Measurements from ENCODE around the gene TFCP2L1.
A peak's percentile ranks its signal among the peaks of the same experiment; 100 is the strongest.

The TFCP2L1 gene

DNA sequence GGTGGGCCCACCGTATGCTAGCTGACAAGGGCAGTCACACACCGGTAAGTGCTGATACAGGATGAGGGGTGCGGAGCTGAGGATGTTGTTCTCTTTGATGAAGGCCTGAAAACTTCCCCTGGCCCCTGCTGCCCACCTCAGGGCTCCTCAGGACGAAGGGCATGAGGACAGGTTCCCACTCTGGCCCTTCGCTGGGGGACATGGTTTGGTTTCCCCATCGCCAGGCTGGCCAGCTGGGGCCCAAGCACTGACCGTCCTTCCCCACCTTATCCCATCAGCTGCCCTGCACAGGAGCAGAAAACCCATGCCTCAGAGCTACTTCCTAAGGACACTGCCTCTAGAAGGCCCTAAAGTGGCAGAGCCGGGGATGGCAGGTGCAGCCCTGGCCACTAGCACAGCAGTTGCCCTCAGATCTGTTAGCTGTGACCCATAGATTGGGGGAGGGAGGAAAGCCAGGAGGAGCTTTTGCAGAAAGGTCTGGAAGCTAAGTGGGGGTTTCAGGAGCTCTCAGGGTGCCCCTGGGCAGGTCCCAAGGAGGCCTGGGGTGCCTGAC lies 66.5 kb downstream of the TFCP2L1 start:
- no peak for DNase-seq

DNA sequence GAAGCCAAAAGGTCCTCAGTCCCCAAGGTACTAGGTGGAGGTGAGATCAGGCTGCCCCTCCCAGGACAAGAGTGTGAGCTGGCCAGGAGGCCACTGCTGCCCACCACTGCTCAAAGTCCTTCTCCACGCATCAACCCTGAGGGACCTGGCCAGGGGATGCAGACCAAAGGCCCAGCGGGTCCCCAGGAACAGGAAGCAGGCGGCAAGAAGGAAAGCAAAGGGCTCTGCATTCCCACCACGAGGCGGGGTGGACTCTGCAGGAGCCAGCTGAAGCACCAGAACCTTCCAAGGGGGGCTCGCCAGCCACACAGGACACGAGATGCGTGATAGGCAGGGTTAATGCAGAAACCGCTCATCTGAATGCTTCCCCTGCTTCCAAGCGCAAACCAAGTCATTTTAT lies 67.4 kb downstream of the TFCP2L1 start:
- DNase-seq, result no peak

DNA sequence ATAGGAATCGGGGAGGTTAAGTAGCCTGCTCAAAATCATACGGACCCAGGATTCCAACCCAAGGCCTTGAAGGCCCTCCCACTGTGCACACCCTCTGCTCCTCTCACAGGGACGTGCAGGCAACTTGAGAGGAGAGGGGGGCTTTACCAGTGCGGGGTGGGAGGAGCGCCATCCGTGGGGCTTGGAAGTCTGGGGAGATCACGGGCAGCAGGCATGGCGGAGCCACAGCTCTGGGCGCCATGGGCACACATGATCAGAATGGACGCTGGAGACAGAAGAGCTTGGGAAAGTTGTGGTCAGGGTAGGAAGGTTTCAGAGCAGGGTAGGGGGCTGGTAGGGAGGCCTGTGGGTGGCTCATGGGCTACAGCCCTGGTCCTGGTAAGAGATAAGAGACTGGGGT lies 70.7 kb downstream of the TFCP2L1 start:
- DNase-seq, result no peak

DNA sequence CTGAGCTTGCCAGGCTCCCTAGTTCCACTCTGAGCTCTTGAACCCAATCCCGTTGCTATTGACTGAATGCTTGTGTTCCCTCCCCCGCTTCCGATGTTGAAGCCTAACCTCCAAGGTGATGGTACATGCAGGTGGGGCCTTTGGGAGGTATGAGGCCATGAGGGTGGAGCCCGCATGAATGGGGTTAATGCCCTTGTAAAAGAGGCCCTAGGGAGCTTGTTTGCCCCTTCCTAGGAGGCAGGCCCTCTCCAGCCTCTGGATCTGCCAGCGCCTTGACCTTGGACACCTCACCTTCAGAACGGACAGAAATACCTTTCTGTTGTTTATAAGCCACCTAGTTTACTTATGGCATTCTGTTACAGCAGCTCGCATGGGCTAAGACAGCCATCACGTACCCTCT lies 71.6 kb downstream of the TFCP2L1 start:
- DNase-seq, result no peak

DNA sequence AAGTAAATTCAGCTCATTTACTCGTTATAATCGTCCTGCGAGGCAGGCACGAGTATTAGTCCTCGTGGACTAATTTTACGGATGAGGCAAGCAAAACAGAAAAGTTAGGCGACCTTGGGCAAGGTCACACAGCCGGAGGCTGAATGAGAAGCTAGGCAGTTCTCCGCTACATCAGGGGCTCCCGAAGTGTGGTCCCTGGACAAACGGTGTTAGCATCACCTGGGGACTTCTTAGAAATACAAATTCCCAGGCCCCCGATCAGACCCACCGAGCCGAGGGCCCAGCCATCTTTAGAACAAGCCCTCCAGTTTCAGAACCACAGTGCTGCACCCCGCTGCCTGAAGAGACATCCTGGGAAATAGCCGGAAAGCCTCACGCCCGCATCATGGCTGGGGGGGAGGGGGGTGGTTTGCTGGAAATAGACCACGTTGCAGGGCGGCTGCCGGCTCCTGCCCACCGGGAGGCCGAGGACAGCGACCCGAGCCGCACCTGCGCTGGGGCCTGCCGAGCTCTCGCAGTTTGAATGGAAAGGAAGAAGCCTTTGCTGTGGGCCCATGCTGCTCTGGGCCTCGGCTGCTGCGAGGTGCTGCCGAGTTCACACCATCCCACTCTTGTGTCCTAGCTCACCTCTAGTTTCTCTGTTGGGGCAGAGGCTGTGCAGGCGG lies 72.2 kb downstream of the TFCP2L1 start:
- DNase-seq, result no peak

DNA sequence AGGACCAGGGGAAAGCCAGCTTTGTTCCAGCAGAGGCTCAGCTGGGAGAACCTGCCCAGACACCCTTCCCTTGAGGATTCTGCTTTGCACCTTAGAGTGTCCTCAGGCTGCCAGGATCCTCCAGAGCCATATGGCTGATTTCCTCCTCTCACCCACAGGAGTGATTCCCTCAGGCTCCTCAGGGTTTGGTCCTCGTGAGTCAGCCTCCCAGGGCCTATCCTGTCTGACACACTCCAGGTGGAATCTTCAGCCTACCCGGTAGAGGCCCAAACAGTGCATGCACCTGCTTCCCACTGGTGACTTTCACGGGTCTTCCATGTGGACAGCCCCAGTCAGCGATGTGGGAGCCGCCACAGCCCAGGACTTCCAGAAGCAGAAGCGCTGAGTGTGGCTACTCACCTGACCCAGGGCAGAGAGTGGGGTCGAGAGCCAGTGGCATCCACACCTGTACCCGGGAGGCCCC lies 73.3 kb downstream of the TFCP2L1 start:
- no peak for DNase-seq

DNA sequence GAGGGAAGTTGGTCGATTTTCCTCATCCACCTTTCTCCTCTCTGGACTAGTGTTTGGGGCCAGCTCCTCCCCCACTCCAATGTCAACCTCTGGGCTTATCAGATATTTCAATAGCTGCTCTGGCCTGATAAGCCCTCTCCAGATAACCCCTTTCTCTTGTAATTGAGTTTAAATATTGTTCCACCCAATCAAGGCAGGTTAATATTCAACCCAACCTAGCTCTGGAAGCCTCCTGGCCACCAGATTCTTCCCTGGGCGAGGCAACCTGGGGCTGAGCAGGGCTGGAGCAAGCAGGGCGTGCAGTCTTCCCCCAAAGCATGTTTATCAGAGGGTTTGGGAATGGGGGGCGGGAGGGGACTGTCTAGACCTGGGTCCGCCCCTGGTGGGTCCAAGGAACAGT lies 73.8 kb downstream of the TFCP2L1 start:
- no peak for DNase-seq

DNA sequence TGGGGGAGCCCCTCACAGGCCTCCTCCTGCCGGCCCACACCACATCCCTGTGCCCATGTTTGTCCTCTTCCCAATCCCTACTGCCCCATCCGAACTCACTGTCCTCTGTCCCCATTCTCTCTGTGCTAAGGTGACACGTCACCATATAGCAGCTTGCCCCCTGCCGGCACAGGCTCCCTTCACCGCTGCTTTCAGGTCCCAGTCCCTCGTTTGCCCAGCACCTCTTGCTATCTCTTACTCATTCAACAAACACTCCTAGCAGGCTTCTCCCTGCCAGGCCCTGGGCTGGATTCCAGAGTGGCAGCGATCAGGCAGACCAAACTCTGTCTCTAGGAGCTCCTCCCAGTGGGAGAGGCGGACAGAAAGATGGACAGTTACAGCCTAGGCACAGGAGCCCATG lies 74.3 kb downstream of the TFCP2L1 start:
- no peak for DNase-seq

DNA sequence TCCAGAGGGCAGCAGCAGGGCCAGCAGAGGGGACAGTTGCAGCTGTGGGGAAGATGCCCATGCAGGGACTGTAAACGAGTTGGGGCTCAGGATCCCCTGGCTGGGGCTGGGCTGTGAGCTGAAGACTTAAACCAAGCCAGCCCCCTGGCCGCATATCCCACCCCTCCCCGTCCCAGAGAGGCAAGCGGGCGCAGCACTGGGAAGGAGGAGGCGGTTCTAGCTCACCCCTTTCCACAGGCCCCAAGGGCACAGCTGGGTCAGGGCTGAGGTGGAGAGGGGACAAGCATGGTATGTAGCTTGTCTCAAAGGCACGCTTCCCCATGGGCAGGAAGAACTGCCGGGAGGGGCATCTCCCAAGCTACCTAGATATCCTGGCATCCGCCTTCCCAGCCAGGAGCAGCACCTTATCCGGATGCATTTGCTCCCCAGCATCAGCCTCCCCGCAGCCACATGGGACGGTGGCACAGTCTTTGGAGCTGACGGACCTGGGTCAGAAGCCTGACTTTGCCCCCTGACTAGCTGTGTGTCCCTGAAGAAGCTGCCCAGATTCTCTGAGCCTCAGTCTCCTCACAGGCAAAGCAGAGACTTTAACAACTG lies 75.9 kb downstream of the TFCP2L1 start:
- DNase-seq, result no peak

DNA sequence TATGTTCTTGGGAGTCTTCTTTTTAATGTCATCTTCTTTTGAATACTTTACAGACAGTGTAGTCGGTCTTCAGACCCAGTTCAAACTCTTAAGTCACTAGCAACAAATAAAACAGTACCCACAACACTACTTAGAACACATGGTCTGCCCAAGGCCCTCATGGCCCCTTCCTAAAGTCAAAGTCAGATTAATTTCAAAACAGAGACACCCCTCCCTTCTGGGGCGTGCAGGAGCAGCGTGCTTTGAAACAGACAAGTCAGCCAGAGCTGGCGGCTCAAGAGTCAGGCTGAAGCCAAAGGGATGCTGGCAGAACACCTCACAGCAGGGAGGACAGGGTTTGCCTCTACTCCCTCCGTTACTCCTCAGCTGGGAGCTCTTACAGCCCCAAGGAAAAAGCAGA lies 77.5 kb downstream of the TFCP2L1 start:
- DNase-seq, result no peak

DNA sequence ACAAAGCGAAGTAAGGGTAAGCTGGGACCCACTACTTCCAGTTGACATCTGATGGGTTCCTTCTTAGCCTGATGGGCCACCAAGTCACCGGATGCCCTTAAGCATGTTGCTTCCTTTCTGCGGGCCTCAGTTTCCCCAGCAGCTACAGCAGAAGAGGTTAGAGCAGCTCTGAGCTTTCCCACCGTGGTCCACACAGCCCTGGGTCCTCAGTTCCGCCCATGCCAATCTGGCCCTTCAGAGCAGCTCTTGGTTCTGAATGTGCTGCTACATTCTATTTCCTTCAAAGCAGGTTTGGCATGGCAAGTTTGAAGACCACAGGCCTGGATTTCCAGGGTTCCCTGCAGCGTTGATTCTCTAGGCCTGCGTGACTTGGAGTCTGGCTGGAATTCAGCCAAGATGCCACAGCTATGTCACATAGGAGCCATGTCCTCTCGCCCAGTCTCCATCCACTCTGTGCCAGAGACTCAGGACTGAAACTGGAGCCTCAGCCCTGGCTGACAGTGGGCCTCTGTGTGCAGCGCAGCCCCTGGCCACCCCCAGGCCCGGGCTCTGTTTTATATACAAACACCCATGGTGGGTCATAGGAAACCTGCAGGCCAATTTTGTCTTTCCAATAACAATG lies 79.6 kb downstream of the TFCP2L1 start:
- DNase-seq, result no peak

DNA sequence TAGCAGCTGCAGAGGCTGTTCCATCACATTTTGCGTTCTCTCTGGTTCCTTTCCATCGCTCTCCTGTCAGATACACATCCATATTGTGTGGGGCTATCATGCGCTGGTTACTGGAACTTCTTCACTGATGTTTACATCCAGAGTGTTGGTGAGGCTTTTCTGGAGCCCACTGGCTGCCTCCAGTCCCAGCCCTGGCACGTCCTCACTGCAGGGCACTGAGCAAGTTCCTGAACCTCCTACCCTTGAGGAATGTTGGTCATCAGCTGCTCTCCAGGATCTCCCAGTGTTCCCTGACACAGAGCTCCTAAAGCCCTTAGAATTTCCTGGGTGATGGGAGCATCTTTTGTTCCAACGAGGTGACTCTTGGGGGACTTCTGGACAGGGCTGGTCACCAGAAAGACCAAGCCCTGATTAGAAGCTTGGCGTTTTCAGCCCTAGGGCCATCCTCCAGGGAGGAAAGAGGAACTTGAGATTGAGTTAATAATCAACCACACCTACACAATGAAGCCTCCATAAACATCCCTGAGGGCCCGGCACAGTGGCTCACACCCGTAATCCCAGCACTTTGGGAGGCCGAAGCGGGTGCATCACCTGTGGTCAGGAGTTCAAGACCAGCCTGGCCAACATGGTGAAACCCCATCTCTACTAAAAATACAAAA lies 81.3 kb downstream of the TFCP2L1 start:
- DNase-seq, result no peak

DNA sequence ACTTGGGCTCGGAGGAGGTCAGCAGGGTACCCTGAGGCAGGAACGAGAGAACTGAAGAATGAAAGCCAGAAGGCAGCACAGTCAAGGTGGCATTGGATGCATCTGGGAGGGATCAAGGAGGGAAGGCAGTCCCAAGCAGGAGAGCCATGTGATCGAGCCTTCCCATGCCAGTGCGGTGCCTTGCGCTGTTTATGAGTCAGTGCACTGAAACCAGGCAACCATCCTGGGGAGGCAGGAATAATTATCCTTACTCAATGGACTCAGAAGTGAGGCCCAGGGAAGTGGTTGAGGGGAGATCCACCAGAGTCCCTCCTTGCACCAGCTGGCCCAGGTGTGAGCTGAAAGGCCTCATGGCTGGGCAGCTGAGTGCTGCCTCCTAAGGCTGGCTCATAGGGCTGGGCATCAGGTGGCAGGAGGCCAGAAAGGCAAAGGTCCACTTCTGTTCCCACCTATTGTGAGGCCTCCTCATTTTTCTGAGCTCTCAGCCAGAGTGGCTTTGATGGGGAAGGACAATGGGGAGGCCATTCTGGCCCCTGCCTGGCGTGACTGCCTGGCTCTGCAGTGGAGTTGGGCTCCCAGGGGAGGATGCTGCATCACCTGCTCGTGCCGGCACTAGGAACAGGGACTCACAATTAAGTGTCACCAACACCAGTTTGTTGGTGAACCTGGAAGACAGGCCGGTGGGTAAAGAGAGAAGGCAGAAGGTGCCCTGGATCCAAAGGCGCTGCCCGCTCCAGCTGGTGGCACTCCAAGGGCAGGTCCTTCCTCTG lies 82.3 kb downstream of the TFCP2L1 start:
- DNase-seq, result no peak

DNA sequence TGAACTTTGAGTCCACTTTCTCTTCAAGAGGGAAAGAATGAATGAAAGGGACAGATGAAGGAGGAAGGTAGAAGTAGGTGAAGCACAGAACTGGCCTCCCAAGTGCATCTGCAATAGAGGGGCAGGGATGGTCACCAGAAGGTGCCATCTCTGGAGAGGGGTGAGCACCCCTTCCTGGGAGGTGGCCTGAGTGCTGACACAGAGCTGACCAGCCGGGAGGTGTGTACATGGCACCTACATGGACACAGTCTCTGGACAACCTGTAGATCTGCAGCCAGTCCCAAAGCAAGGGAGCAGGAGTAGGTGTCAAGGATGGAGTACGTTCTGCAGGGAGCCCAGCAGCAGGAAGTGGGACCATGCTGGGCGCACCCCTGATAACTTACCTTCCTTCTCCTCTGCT lies 83.2 kb downstream of the TFCP2L1 start:
- DNase-seq, result no peak

DNA sequence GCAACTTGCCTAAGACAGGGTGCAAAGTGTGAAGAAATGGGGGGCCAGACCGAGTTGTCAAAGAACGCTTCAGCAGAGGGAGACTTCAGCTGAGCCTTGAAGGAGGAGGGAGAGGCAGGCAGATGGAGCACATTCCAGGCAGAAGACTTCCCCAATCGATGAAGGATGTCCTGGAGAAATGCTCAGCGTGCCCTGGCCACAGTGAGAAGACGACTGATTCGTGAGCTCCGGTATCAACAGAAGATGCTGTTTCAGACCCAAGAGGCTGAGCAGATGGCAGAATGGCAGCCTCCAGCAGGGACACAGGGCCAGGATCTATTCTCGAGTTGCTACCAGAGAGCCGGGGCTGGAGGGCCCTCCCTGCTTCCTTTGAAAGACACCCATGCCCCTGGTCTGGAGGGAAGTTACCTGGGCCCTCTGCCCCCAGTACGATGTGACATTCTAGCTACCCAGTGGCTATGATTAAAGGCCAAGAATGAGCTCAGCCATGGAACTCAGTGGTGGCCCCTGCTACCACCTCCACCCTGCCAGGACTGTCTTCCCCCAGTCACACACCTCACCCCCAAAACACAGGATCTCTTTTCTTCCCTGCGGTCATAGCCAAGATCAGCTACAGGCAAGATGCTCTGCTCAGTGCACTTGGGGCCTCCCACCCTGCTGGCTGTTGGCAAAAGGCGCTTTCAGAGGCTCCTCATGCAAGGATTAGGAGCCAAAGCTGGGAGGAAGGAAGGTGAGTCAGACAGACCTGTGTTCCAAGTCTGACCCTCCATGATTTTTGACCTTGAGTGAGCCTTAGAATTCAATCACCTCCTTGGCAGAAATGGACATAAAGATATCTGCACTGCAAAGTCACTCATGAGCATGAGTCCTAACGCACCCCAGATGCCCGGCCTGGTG lies 84.3 kb downstream of the TFCP2L1 start:
- DNase-seq, result no peak

DNA sequence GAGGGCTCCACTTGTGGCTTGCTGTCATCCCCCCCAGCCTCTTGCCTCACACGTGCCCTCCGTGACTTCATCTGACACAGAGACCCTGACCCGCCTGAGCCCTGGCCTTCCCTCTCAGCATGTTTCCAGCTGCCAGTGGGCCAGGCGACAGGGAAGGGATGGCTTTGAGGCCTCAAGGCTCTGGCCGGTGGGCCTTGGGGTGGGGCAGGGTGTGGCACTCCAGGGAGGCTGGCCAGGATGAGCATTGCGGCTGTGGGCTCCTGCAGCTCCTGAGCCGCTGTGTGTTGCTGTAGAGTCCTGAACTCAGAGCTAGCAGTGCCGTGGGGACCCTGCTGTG lies 85.0 kb downstream of the TFCP2L1 start:
- DNase-seq, result no peak

DNA sequence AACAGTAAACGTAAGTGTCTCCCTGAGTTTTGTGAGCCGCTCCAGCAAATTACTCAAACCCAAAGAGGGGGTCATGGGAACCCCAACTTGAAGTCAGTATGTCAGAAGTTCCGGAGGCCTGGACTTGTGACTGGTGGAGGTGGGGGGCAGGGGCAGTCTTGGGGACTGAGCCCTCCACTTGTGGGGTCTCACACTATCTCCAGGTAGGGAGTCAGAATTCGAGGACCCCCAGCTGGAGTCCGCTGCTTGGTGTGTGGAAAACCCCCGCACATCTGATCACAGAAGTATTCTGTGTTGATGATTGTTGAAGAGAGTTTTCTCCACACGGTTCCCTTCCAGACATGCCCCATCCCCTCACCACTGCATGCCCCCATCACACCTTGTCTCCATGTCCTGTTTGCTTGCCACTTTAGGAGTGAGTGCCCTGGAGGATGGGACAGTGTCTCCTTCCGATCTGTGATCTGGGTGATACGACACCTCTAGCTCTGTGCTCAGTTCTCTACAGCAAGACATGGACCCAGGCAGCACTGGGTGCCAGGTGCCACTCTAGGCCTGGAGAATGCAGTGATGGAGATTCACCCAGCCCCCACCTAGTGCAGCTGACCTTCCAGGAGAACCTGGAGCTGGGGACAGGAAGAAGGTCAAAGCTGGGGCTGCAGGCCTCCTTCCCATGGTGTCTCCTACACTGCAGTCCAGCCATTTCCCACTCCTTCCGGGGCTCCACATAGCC lies 85.6 kb downstream of the TFCP2L1 start:
- no peak for DNase-seq

DNA sequence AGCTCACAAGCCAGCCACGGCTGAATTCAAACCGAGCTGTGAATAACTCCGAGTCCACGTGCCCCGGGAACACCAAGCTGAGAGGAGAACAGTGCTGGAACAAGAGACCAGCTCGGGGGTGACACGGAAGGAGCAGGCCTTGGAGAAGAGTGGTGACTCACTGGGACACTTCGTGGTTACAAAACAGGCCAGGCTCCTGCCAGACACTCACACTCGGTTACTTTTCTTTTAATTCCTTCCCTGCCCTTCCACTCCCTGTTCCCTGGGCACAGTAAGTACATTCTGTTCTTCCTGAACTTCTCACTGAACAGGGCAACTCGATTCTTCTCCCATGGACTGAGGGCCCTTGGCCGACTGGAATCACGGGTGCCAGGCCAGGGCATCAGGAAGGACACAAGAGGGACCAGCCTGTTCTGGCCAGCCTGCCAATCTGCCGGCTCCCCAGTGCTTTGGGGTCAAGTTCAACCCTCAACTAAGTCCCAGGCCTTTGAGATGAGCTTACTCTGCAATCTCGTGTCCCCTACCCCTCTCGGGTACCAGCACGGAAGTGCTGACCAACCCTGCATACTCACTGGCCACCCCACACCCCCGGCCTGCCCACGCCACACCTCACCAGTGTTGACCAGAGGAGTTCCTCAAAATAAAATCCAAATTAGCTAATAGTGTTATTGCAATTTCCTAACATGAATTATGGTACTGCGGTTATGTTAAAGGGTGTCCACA lies 87.5 kb downstream of the TFCP2L1 start:
- DNase-seq, result peak; percentile 12

DNA sequence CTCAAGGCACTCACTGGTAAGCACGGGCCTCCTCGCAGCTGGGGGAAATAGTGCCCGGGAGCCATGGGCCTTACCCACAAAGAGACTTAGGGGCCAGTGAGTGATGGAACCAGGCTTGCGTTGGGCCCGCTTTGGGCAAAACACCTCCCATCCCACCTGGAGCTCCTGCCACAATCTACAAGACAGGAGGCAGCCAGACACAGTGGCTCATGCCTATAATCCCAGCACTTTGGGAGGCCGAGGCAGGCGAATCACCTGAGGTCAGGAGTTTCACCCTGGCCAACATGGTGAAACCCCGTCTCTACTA lies 88.2 kb downstream of the TFCP2L1 start:
- no peak for DNase-seq

DNA sequence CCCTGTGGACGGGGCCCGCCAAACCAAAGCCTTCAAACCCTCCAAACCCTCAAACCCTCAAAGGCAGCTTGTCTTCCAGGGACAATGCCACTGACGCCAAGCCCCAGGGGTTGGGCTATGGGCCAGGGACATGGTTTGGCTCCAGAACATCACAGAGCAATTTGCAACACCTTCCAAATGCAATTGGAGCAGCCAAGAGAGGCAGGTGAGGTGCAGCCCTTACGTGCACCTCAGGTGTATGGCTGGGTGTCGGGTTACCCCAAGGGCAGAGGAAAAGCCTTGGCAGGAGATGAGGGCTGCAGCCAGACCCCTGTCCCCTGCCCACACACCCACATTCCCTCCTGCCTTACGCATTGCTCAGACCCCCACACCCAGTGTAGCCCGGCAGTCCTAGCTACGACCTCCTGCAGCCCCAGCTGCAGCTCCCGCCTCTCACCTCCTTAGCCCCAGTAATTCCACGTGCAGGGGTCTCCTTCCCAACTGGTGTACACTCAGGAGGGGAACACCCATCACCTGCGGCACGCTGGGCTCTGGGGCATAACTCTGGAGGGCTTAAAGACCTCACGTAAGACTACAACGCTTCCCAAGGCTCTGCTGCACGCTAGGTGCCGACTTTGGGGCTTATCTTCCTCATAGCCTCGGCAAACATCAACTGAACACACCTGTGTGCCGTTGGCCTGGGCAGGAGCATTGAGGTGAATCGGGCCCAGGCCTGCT lies 88.7 kb downstream of the TFCP2L1 start:
- DNase-seq, result no peak

All from fibroblast of skin of abdomen (primary cell).